Liver (tissue), 9 donors: ENCODE data around the gene TRIM26. TPM values are rescaled to one million over a fixed set of nuclear protein-coding genes. Genes with fewer than 3 reads are reported as not detected.

ENCODE experiments used
- DNase-seq: peaks from one replicate; pipeline ENCODE4 v3.0.0-alpha.2; 2017; ENCODE audit warnings: low spot score
- H3K27ac ChIP-seq, 2 donors: one replicate each; pipeline ENCODE4 v1.7.0; 2013; ENCODE audit warnings: inconsistent platforms in 2 of 2, low read length in 2 of 2, control low read depth in 1 of 2, low read depth in 1 of 2, mild to moderate bottlenecking in 1 of 2
- H3K27me3 ChIP-seq, 4 donors: one replicate each; pipeline versions ENCODE4 v1.6.1 to v1.7.0; 2013; ENCODE audit warnings: low read length in 3 of 4, inconsistent platforms in 1 of 4, mild to moderate bottlenecking in 1 of 4, moderate library complexity in 1 of 4; ENCODE audit not compliant: control insufficient read depth in 4 of 4, insufficient read depth in 4 of 4
- H3K36me3 ChIP-seq, 4 donors: one replicate each; pipeline versions ENCODE4 v1.6.1 to v1.7.0; 2013; ENCODE audit warnings: low read length in 3 of 4, mild to moderate bottlenecking in 3 of 4, low read depth in 1 of 4, moderate library complexity in 1 of 4; ENCODE audit not compliant: control insufficient read depth in 4 of 4, insufficient read depth in 3 of 4
- H3K4me1 ChIP-seq, 4 donors: one replicate each; pipeline versions ENCODE4 v1.6.1 to v1.7.0; 2013; ENCODE audit warnings: low read length in 3 of 4, mild to moderate bottlenecking in 3 of 4, moderate library complexity in 1 of 4; ENCODE audit not compliant: control insufficient read depth in 4 of 4, insufficient read depth in 4 of 4
- H3K4me3 ChIP-seq, 3 donors: one replicate each; pipeline versions ENCODE4 v1.6.1 to v1.7.0; 2013; ENCODE audit warnings: low read length in 3 of 3, control low read depth in 1 of 3, low read depth in 1 of 3, mild to moderate bottlenecking in 1 of 3
- H3K9ac ChIP-seq, 2 donors: one replicate each; pipeline ENCODE4 v1.7.0; 2013; ENCODE audit warnings: low read length in 2 of 2, mild to moderate bottlenecking in 2 of 2, moderate library complexity in 2 of 2, control low read depth in 1 of 2, low read depth in 1 of 2
- H3K9me3 ChIP-seq, 4 donors: one replicate each; pipeline versions ENCODE4 v1.6.1 to v1.7.0; 2013; ENCODE audit warnings: low read length in 3 of 4; ENCODE audit not compliant: control insufficient read depth in 4 of 4
- CTCF ChIP-seq: fragments of 150-350 bp; IDR thresholded peaks from 2 replicates; pipeline ENCODE4 v1.5.1; 2017; ENCODE audit warnings: improper control_type of control experiment, low read depth, low read length; ENCODE audit not compliant: missing input control
- EGR1 ChIP-seq, 2 donors: IDR thresholded peaks; 2 replicates each; pipeline ENCODE4 v1.6.1; 2016 to 2018; ENCODE audit warnings: antibody characterized with exemption in 2 of 2, low read depth in 2 of 2
- FOXA1 ChIP-seq: IDR thresholded peaks from 2 replicates; pipeline ENCODE4 v1.6.1; 2016; ENCODE audit warnings: antibody characterized with exemption
- FOXA2 ChIP-seq: IDR thresholded peaks from 2 replicates; pipeline ENCODE4 v1.6.1; 2016; ENCODE audit warnings: antibody characterized with exemption
- GABPA ChIP-seq, 2 donors: IDR thresholded peaks in 1 of 2; conservative IDR thresholded peaks in 1 of 2; 2 replicates each; pipeline ENCODE4 v1.6.1; 2016; ENCODE audit warnings: antibody characterized with exemption in 2 of 2, mild to moderate bottlenecking in 1 of 2, moderate library complexity in 1 of 2
- HNF4A ChIP-seq, 2 donors: conservative IDR thresholded peaks; 2 replicates each; pipeline ENCODE4 v1.6.1; 2016; ENCODE audit warnings: antibody characterized with exemption in 2 of 2, mild to moderate bottlenecking in 2 of 2
- JUND ChIP-seq, 2 donors: IDR thresholded peaks; 2 replicates each; pipeline ENCODE4 v1.6.1; 2016; ENCODE audit warnings: antibody characterized with exemption in 2 of 2
- MAX ChIP-seq: IDR thresholded peaks from 2 replicates; pipeline ENCODE4 v1.6.1; 2016; ENCODE audit warnings: antibody characterized with exemption
- RAD21 ChIP-seq, 2 donors: IDR thresholded peaks; 2 replicates each; pipeline ENCODE4 v1.6.1; 2016; ENCODE audit warnings: antibody characterized with exemption in 2 of 2, mild to moderate bottlenecking in 2 of 2
- REST ChIP-seq: IDR thresholded peaks from 2 replicates; pipeline ENCODE4 v1.6.1; 2016; ENCODE audit warnings: antibody characterized with exemption, mild to moderate bottlenecking
- TAF1 ChIP-seq: conservative IDR thresholded peaks from 2 replicates; pipeline ENCODE4 v1.6.1; 2016; ENCODE audit warnings: antibody characterized with exemption, mild to moderate bottlenecking
- WGBS: extraction: QIAGEN DNeasy Blood & Tissue Kit; methylation state at CpG from one replicate; pipeline ENCODE4 v1.1.7; 2013; 5-methylcytosine and 5-hydroxymethylcytosine counted together
- polyA plus RNA-seq, 2 donors: library from polyadenylated mRNA; stranded (reverse) in 1 of 2; unstranded in 1 of 2; fragments of 200-250 nt in 1 of 2; fragments of >200 nt in 1 of 2; fragmentation: Nextera tagmentation in 1 of 2; extraction: Ambion mirVana in 1 of 2; gene quantifications; one replicate each; pipeline versions ENCODE4 v1.2.1 to v1.2.3, GENCODE V29; 2013 to 2015
- total RNA-seq, 2 donors: library from RNA; depleted of rRNA; stranded (reverse); fragments of >200 nt; gene quantifications; one replicate each; pipeline ENCODE4 v1.2.3, GENCODE V29; 2014
- TF ChIP-seq, protein P1 (sequence below): IDR thresholded peaks from 2 replicates; pipeline ENCODE4 v1.6.1; 2016; ENCODE audit warnings: antibody characterized with exemption
- TF ChIP-seq, protein P2 (sequence below): IDR thresholded peaks from 2 replicates; pipeline ENCODE4 v1.6.1; 2016; ENCODE audit warnings: antibody characterized with exemption
- donor health status: healthy.
- donor health status: healthy.
- donor health status: healthy.
- donor health status: healthy.
- donor health status: healthy.

The TRIM26 gene
- total and polyA plus RNA-seq, 4 donors: 14.9 to 50.1 (median 23.9) TPM

DNA sequence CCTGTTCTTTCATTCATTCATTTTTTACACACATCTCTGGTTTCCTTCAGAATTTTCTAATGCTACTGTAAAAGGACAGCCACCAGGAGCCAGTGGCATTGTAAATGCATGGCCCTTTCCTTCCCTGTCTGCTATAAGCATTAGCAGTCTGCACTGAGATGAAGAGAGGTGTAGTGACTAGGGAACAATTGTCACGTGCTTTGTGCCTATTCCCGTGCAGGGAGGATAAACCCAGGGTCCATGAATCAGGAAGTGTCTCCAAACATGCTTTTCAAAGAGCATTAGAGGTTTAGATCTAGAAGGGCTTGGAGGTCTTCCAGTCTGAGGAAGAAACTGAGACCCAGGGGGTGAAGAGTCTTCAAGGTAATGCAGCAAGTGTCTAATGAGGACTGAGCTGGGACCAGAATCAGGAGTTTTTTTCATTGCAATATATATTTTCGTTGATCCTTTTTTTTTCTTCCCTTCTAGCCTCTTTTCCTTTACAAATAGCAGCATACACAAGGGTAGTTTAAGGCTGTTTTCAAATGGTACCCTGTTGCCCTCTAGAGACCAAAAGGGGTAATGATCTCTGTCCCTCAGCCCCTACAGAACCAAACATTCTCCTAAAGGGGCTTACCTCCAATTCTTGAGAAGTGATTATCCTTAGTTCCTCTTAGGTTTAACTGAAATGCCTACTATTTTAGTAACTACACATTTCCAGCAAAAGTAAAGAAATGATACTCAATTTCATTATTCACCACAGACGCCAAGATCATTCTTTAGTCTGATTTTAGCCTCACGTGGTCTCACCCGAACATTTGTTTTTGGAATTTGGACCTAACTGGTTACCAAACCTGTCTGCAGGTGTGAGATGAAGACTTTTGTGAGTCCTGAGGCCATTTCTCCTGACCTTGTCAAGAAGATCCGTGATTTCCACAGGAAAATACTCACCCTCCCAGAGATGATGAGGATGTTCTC, 43.3 kb downstream of the TRIM26 start:
- no peak for DNase-seq
- no peaks in the 10 kb centered on the region for H3K9me3 ChIP-seq
- 44% methylated on average over 7 of the region's 7 CpGs for WGBS
- no peak overlapping the region for H3K4me3 ChIP-seq
- H3K4me1 ChIP-seq: no peaks in the 10 kb centered on the region
- no peaks in the 10 kb centered on the region for H3K27me3 ChIP-seq
- TF ChIP-seq CTCF (peak; percentile 85), RAD21 (IDR thresholded peaks at IDR 0.05) (peak; percentile 88 to 91), HNF4A (conservative IDR thresholded peaks at IDR 0.05) (peak in 1 of 2 donors; percentile 8), REST (no peak)
- TF ChIP-seq, protein P1, sequence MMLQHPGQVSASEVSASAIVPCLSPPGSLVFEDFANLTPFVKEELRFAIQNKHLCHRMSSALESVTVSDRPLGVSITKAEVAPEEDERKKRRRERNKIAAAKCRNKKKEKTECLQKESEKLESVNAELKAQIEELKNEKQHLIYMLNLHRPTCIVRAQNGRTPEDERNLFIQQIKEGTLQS: no peak
- peaks cover 0 to 18% (median 12%) of the 10 kb centered on the region in 4 donors for H3K36me3 ChIP-seq
- H3K9ac ChIP-seq: no peak overlapping the region
- H3K27ac ChIP-seq: no peak overlapping the region

DNA sequence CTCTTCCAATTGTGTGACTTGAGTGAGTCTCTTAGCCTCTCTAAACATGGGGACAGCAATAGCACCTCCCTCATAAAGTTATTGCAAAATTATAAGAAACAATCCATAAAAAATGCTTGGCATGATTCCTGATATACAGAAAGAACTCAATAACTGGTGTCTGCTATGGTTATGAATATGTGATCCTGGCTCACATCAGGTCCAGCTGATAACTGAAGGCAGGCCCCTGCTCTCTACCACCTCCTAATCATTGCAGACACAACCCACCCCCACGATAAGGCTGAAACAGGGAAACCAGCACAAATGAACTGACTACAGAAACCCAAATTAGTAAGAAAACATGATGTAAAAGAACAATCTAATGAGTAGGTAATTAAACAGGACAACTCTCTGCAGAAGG, 44.5 kb downstream of the TRIM26 start:
- Histone ChIP-seq H3K4me1 (peaks cover 0 to 12% (median 4%) of the 10 kb centered on the region in 4 donors), H3K4me3 (no peak overlapping the region), H3K27me3 (no peaks in the 10 kb centered on the region), H3K9ac (no peak overlapping the region), H3K9me3 (no peaks in the 10 kb centered on the region), H3K27ac (no peak overlapping the region), H3K36me3 (peaks cover 0 to 18% (median 12%) of the 10 kb centered on the region in 4 donors)
- TF ChIP-seq, protein P2, sequence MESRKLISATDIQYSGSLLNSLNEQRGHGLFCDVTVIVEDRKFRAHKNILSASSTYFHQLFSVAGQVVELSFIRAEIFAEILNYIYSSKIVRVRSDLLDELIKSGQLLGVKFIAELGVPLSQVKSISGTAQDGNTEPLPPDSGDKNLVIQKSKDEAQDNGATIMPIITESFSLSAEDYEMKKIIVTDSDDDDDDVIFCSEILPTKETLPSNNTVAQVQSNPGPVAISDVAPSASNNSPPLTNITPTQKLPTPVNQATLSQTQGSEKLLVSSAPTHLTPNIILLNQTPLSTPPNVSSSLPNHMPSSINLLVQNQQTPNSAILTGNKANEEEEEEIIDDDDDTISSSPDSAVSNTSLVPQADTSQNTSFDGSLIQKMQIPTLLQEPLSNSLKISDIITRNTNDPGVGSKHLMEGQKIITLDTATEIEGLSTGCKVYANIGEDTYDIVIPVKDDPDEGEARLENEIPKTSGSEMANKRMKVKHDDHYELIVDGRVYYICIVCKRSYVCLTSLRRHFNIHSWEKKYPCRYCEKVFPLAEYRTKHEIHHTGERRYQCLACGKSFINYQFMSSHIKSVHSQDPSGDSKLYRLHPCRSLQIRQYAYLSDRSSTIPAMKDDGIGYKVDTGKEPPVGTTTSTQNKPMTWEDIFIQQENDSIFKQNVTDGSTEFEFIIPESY: no peak
- TF ChIP-seq RAD21 (IDR thresholded peaks at IDR 0.05): no peak
- TF ChIP-seq GABPA (IDR thresholded peaks at IDR 0.05 in 1 of 2, conservative IDR thresholded peaks at IDR 0.05 in 1 of 2): no peak
- no peak for TF ChIP-seq REST
- no peak for TF ChIP-seq MAX
- no peak for TF ChIP-seq FOXA1
- no peak for TF ChIP-seq CTCF
- no peak for TF ChIP-seq HNF4A (conservative IDR thresholded peaks at IDR 0.05)
- no peak for TF ChIP-seq JUND (IDR thresholded peaks at IDR 0.05)
- no peak for TF ChIP-seq FOXA2
- TF ChIP-seq TAF1: no peak
- no peak for TF ChIP-seq EGR1 (IDR thresholded peaks at IDR 0.05; ENCODE audit: low read depth in 2 of 2)
- no peak for DNase-seq
- 70% methylated on average over 1 of the region's 1 CpG for WGBS
